HPDE6-E6E7 (cell line): ENCODE data around the gene GPATCH4.
"Not testable (repeated sequence)": the region's sequence is repeated elsewhere in the genome, so short reads cannot be mapped to it uniquely, and the experiment has no call there.

Experiments used
- DNase-seq: peaks from one replicate; pipeline ENCODE4 v3.0.0; 2011; ENCODE audit warnings: missing footprints; ENCODE audit errors: extremely low spot score

GPATCH4 gene

GRCh38 chr1:156596426-156596825, 4.9 kb downstream of the GPATCH4 start:
- DNase-seq = no peak

- no peak for DNase-seq
Observed at GRCh38 chr1:156595016-156595415, 6.3 kb downstream of the GPATCH4 start.

- DNase-seq = no peak
Observed at GRCh38 chr1:156594190-156594589, 7.1 kb downstream of the GPATCH4 start.

GRCh38 chr1:156593661-156593989, 7.7 kb downstream of the GPATCH4 start:
- DNase-seq = no peak

GRCh38 chr1:156592910-156593660, 8.2 kb downstream of the GPATCH4 start:
- DNase-seq = no peak

- no peak for DNase-seq
Observed at GRCh38 chr1:156592158-156592909, 8.9 kb downstream of the GPATCH4 start.

GRCh38 chr1:156591432-156592157, 9.7 kb downstream of the GPATCH4 start, which contains the start of gene NAXE:
Gene NAXE (plus strand): TSS chr1:156591776. CDS start chr1:156591805, 29 bp downstream.
- DNase-seq = peak; percentile 64

- DNase-seq = no peak
Observed at GRCh38 chr1:156591181-156591431, 10.2 kb downstream of the GPATCH4 start.

GRCh38 chr1:156590326-156591180, 10.7 kb downstream of the GPATCH4 start:
- no peak for DNase-seq

GRCh38 chr1:156589546-156589945, 11.7 kb downstream of the GPATCH4 start:
- DNase-seq = no peak

- DNase-seq = not testable (repeated sequence)
Observed at GRCh38 chr1:156587927-156588326, 13.4 kb downstream of the GPATCH4 start.

GRCh38 chr1:156586892-156587477, 14.3 kb downstream of the GPATCH4 start:
- DNase-seq = peak; percentile 29

GRCh38 chr1:156586323-156586722, 15.0 kb downstream of the GPATCH4 start:
- no peak for DNase-seq

- DNase-seq = peak; percentile 28
Observed at GRCh38 chr1:156584813-156585212, 16.5 kb downstream of the GPATCH4 start.

GRCh38 chr1:156583821-156584622, 17.3 kb downstream of the GPATCH4 start:
- peak; percentile 63 for DNase-seq

- no peak for DNase-seq
Observed at GRCh38 chr1:156582388-156583017, 18.8 kb downstream of the GPATCH4 start.

- no peak for DNase-seq
Observed at GRCh38 chr1:156581661-156582387, 19.5 kb downstream of the GPATCH4 start.

GRCh38 chr1:156579472-156579871, 21.8 kb downstream of the GPATCH4 start, which contains the start of gene TTC24:
Gene TTC24 (plus strand): TSS chr1:156579723. CDS start chr1:156581365, 1,642 bp downstream.
- DNase-seq = no peak

- DNase-seq = no peak
Observed at GRCh38 chr1:156578055-156578454, 23.2 kb downstream of the GPATCH4 start.
